Retinal pigment epithelial cell (primary cell): ENCODE measurements around the gene PCDHAC1.
A peak's percentile ranks its signal among the peaks of the same experiment; 100 is the strongest.

Experiments
- DNase-seq: peaks from one replicate; pipeline ENCODE4 v3.0.0-alpha.2; 2010; ENCODE audit warnings: low read depth
- H3K4me3 ChIP-seq: 2 replicates; pipeline ENCODE4 v1.5.1; 2011; ENCODE audit warnings: mild to moderate bottlenecking, low read length, control low read depth, moderate library complexity
- CTCF ChIP-seq: conservative IDR thresholded peaks from 2 replicates; pipeline ENCODE4 v1.5.1; 2011; ENCODE audit warnings: low read depth, low read length, control low read depth, inconsistent platforms

The PCDHAC1 gene

DNA sequence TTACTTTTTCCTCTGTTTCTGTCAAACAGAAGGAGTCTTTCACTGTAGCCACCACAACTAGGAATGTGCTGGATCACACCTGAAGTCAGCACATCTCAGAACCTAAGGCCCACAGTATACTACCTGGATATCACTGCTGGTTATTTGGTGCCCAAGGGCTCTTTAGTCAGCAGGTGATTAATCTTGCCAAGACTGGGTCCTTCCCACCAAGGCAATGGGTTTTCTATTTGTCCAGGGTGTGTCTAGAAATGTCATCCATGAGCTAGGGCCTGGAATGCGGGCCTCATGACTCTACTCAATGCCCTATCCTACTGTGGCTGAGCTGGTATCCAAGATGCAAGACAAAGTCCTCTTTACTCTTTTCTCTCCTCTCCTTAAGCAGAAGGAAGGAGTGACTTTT lies 9.8 kb upstream of the PCDHAC1 start:
- no peak overlapping the region for H3K4me3 ChIP-seq
- no peak for TF ChIP-seq CTCF
- DNase-seq = no peak

DNA sequence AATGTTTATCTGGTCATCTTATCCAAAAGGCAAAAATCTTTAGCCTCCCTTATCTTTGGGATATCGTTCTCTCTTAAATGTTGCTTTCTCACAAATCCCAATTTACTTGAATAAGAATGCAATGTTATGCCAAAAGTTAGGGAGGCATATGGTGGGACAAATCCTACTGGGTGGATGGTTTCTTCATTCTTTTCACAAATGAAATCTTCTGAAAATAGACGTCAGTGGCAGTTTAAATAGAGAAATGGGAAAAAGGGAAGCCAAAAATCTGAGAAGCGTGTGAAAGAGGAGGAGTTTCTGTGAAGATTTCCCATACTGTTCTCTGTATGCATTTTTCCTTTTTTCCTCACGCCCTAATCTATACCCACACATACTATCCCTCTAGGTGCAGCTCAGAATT lies 2.5 kb upstream of the PCDHAC1 start:
- TF ChIP-seq CTCF = no peak

DNA sequence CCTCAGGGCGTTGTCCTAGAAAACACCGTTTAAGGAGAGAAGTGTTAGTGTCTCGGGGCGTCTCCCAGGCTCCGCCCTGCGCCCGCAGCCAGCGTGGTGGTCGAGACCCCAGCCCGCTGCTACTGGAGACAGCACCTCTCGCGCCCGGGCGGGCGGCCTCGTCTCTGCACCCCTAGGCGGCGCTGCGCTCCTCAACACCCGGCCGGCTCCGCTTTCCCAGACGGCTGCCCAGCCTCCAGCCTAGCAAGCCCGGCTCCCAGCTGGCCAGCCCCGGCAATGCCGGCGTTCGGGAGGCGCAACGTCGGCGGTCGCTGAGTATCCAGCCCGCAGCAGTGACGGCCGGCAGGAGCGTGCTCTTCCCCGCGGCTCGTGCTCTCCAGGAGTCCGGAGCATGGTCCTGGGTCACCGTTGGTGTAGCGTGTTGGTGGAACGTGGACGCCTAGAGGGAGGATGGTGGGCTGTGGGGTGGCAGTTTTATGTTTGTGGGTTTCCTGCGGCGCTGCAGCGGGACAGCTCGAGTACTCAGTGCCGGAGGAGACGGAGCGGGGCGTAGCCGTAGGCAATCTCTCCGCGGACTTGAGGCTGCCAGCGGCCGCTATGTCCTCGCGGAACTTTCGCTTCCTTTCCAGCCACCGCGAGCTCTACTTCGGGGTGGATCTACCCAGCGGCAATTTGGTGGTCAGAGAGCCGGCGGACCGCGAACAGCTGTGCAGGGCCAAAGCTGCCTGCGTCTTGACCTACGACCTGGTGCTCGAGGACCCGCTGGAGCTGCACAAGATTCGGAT lies 536 bp downstream of the PCDHAC1 start:
- peak; percentile 34 for DNase-seq
- H3K4me3 ChIP-seq = peak overlapping the region; percentile 48
- peak; percentile 86 for TF ChIP-seq CTCF

More for the DNA sequence above, 2.5 kb upstream of the PCDHAC1 start:
- DNase-seq = no peak
- no peak overlapping the region for H3K4me3 ChIP-seq

DNA sequence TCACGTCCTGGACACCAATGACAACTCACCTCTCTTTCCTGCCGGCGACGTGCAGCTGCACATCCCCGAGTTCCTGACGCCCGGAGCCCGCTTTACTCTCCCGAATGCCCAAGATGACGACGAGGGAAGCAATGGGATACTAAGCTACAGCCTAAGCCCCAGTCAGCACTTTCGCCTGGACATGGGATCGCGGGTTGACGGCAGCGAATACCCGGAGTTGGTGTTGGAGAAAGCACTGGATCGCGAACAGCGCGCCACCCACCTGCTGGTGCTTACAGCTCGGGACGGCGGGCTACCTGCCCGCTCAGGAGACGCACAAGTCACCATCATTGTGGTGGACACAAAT lies 1.1 kb downstream of the PCDHAC1 start:
- DNase-seq = no peak

DNA sequence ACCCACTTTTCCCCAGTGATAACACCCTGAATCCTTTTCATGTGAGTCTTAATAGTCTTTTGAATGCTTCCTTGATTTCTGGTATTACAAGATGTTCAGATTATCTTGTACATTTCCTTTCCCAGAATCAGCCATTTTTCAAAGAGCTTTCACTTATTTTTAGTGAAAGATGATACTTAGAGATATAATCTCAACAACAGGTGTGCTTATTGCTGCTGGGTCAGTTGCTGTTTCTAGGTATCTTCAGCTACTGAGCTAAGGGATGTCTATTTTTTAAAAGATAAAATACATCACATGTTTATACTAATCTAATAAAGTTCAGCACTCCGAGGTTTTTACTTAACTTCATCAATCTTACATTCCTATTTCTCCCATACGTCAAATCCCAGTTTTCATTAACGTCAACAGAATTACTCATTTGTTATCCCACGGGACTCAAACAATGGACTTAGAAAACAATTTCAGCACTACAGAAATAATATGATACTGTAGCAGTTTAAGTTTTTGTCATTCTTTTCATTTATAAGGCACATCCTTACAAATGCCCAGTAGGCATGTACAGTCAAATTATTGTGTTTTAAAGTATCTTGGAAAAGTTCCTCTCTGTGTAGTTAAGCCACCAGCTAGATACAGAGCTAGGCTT lies 9.0 kb downstream of the PCDHAC1 start:
- no peak overlapping the region for H3K4me3 ChIP-seq
- no peak for DNase-seq
- no peak for TF ChIP-seq CTCF

More for the DNA sequence above, 1.1 kb downstream of the PCDHAC1 start:
- H3K4me3 ChIP-seq = peak overlapping the region; percentile 48
- TF ChIP-seq CTCF = no peak

- DNase-seq = no peak
- H3K4me3 ChIP-seq = no peak overlapping the region
- TF ChIP-seq CTCF = no peak
Observed at GRCh38 chr5:140946578-140946977, 20.5 kb downstream of the PCDHAC1 start.

DNA sequence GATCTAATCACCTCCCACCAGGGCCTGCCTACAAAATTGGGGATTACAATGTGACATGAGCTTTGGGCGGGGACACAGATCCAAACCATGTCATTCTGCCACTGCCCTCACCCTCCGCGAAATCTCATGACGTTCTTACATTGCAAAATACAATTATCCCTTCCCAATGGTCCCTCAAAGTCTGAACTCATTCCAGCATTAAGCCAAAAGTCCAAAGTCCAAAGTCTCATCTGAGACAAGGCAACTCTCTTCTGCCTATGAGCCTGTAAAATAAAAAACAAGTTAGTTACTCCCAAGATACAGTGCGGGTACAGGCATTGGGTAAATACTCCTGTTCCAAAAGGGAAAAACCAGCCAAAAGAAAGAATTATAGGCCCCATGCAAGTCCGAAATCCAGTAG lies 25.5 kb downstream of the PCDHAC1 start:
- no peak overlapping the region for H3K4me3 ChIP-seq
- no peak for TF ChIP-seq CTCF
- no peak for DNase-seq
